ENCODE measurements around the gene BCL6.

BCL6 gene

GRCh38 chr3:187762792-187763191 is 17.5 kb upstream of the BCL6 start:
- DNase-seq (ENCODE audit: low read depth in 2 of 3, low spot score in 1 of 3) = no peak

- no peak for DNase-seq (ENCODE audit: low read depth in 2 of 3, low spot score in 1 of 3)
Measured at GRCh38 chr3:187759601-187760000, 14.3 kb upstream of the BCL6 start.

- no peak for DNase-seq (ENCODE audit: low read depth in 2 of 3, low spot score in 1 of 3)
Measured at GRCh38 chr3:187758318-187758955, 13.2 kb upstream of the BCL6 start.

- DNase-seq (ENCODE audit: low read depth in 2 of 3, low spot score in 1 of 3) = no peak
Measured at GRCh38 chr3:187753516-187753915, 8.2 kb upstream of the BCL6 start.

DNA sequence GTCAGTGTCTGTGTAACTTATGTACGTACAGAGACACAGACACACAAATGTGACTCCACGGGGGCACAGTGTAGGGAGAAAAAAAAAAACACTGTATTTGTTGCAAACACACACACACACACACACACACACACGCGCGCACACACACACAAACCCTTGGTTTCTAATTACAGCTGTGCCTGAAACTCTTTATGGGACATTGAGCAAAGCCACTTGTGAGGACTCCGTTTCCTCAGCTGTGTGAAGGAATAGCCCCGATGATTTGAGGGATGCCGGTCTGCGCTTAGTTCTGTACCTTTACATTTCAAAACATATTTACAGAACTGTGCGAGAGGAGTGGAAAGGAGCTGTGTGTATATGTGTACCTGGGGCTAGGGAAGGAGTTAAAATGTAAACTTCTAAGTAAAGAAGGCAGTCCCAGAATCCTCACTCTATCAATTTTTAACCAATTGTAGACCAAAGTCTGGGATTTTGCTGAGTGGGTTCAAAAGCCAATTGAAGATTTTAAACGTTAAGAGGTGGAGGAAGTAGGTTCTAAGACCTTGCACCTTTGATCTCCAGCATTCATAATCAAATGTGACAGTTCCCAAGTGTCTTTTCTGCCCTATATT is 5.3 kb upstream of the BCL6 start:
- no peak for DNase-seq (ENCODE audit: low read depth in 2 of 3, low spot score in 1 of 3)

GRCh38 chr3:187750006-187750512 is 4.8 kb upstream of the BCL6 start:
- no peak for DNase-seq (ENCODE audit: low read depth in 2 of 3, low spot score in 1 of 3)

GRCh38 chr3:187748050-187748481 is 2.8 kb upstream of the BCL6 start:
- peak; percentile 86 to 94 (median 88) for DNase-seq (ENCODE audit: low read depth in 2 of 3, low spot score in 1 of 3)

DNA sequence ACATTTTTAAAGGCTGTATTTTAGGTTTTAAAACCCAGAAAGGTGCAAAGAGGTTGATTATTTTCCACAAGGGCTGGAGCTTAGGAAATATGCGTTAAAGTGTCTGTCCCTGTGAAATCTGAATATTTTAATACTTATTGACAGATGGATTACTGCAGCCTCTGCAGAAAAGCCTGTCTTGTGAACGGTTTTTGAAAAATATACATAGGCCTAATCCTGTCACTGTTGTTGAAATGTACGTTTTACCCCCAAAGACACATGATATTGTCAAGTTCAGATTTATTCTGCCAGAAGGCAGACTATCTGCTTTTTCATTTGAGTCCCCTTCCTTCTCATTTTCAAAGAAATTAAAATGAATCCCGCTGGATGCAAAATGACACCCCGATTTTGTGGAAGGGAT is 2.2 kb upstream of the BCL6 start:
- DNase-seq (ENCODE audit: low read depth in 2 of 3, low spot score in 1 of 3) = no peak

- DNase-seq (ENCODE audit: low read depth in 2 of 3, low spot score in 1 of 3) = peak in 1 of 3 donors; percentile 20
Measured at GRCh38 chr3:187746442-187747281, 1.4 kb upstream of the BCL6 start.

DNA sequence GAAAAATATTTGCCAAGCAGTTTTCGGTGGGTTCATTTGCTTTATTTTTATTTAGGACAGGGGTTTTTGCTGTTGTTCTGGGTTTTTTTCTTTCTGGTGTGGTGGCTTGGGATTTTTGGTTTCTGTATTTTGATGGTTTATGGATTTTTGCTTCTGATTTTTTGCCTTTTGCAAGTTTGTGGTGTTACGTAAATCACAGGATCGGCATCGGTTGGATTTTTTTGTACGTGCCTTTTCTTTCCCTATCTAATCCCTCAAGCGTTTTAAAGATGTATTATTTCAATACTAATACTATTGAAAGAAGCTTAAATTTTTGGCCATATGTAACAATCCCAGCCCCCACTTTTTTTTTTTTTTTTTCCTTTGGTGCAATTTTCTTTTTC is 782 bp upstream of the BCL6 start:
- no peak for DNase-seq (ENCODE audit: low read depth in 2 of 3, low spot score in 1 of 3)

GRCh38 chr3:187744169-187745151 is 808 bp downstream of the BCL6 start:
- peak in 2 of 3 donors; percentile 34 to 35 for DNase-seq (ENCODE audit: low read depth in 2 of 3, low spot score in 1 of 3)

- peak; percentile 44 to 59 (median 59) for DNase-seq (ENCODE audit: low read depth in 2 of 3, low spot score in 1 of 3)
Measured at GRCh38 chr3:187743195-187744141, 1.8 kb downstream of the BCL6 start.

GRCh38 chr3:187742351-187743171 is 2.7 kb downstream of the BCL6 start:
- peak in 2 of 3 donors; percentile 18 to 29 for DNase-seq (ENCODE audit: low read depth in 2 of 3, low spot score in 1 of 3)

DNA sequence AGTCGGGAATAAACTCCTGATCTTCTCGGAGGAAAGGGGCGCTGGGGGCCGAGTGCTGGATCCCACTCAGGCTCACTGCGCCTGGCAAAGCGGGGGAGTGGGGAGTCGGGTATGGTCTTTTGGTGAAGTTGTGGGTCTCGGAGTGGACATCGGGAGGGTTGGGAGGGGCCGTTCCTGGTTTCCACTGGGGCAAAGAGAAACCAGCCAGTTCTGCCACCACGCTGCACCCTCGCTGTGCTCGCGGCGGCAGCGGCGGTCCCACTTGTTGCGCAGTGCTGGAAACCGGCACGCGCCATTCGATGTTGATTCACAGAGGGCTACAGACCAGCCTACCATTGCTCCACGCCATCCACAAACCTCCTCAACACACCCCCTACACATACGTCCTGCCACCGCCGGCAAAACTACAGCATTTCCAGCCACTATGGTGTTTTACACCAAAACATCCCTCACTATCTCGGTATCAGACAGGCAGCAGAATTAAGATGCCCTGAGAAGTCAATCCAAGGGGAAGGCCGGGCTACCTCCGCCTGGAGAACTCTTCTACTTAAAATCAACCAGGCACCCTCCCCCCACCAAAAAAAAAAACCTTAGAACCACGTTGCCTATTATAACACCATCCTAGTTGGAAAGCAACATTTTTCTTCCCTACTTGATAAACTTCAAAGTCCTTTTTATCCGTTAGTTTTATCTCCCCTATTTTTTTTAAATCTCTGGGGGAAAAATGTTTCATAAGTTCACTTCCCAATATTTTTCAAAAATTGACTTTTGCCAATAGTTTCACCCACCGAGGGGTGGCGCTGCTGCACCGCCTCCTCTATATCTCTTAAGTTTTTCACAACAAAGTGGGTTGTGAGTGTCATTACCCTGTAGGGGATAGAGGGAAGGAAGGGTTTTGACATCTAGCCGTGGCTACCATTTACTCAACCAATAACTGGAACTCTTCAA is 3.6 kb downstream of the BCL6 start:
- DNase-seq (ENCODE audit: low read depth in 2 of 3, low spot score in 1 of 3) = peak; percentile 64 to 72 (median 67)

DNA sequence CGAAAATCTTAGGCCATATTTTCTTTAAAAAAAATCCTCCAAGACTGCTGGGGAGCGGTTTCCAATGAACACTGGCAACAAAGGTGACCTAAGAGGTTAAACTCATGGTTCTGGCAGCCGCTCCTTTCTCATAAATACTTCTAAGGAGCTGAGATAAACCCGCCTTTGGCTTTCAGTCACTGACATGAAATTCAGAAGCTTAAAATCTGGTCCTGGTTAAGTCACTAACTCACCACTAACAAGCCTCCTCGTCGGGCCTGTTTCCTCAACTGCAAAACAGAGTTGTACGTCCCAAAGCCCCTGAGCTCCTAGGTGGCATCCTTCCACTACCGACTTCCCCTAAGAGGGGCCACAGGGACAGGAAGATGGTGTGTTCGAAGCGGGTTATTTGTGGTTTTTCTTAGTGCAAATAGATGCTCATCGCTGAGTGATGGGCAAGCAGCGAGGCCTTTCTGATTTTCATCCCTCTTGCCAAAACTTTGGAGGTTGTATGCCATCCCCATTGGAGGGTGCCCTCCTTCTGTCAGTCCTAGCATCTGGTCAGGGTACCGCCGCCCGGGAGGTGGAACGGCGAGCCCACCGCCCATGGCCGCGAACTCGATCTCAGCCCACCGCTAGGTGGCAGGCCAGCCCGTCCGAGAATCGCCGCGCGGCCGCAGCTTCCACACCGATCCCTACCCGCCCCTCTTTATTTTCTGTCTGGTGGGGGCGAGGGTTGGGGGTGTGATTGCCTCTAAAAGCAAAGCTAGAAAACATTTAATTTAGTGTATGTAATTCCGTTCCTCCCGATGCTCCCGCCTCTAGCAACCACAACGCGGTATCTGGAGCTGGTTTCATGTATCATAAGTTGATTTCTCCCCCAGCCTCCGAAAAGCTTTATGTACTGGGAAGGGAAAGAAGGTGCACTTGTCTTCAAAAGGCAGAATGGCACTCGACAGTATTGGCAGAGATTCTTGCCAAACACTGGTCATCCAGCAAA is 4.6 kb downstream of the BCL6 start:
- peak; percentile 52 to 65 (median 65) for DNase-seq (ENCODE audit: low read depth in 2 of 3, low spot score in 1 of 3)

DNA sequence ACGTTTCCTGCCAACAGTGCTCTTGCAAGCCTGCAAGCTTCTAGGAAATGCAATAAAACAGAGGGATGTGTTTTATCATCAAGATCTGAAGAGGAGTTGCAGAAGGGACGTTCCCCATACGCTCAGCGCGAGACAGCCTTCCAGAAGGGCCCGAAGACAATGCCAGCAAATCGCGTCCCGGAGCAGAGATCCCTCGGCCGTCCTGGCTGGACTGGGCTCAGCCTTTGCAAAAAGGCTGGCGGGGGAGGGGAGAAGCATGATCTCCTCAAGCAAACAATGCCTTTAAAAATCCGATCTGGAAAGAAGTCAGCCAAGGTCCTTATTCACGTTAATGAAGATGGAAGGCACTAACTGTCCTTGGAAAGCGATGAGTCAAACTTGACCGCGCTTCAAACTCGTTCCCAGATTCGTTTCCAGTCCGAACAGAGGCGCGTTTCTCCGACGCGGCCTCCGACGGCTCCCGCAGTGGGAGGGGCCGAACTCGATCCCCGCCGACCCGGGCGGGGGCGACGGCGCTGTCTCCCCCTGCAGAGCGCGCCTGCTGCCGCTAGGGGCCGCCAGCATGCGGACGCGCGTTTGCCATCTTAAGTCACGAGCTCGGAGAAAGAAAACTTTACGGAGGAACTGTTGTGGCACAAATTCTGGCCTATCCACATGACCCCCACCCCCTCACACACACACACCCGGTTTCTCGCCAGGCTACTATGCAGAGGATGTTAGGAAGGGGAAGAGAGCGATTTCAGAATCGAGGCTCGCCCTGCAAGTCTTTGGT is 5.5 kb downstream of the BCL6 start:
- DNase-seq (ENCODE audit: low read depth in 2 of 3, low spot score in 1 of 3) = peak; percentile 71 to 83 (median 78)
